Mesenchymal stem cell (in vitro differentiated cells and primary cell): ENCODE results near the gene KPNA1.

Source experiments
- DNase-seq: peaks from one replicate; pipeline ENCODE4 v3.0.0-alpha.2; 2013
- H2AFZ ChIP-seq: one replicate; pipeline ENCODE4 v1.6.1; 2013; ENCODE audit warnings: low read depth, mild to moderate bottlenecking, control low read depth, inconsistent platforms, low read length, moderate library complexity
- H2AK5ac ChIP-seq: 2 replicates; pipeline ENCODE4 v1.6.1; 2013; ENCODE audit warnings: low read length, moderate library complexity, mild to moderate bottlenecking, inconsistent platforms; ENCODE audit not compliant: severe bottlenecking
- H2BK120ac ChIP-seq: one replicate; pipeline ENCODE4 v1.6.1; 2013; ENCODE audit warnings: low read depth, mild to moderate bottlenecking, inconsistent platforms, low read length, moderate library complexity
- H2BK12ac ChIP-seq, 2 experiments: one replicate each; pipeline ENCODE4 v1.6.1; 2013; ENCODE audit warnings: inconsistent platforms in 2 of 2, low read length in 2 of 2, mild to moderate bottlenecking in 2 of 2, moderate library complexity in 2 of 2, control low read depth in 1 of 2
- H2BK15ac ChIP-seq: one replicate; pipeline ENCODE4 v1.6.1; 2013; ENCODE audit warnings: mild to moderate bottlenecking, low read depth, inconsistent platforms; ENCODE audit not compliant: poor library complexity, severe bottlenecking
- H2BK5ac ChIP-seq: 2 replicates; pipeline ENCODE4 v1.6.1; 2013; ENCODE audit warnings: low read depth, mild to moderate bottlenecking, low read length, control low read depth, inconsistent platforms; ENCODE audit not compliant: poor library complexity, severe bottlenecking
- H3K14ac ChIP-seq, 2 experiments: one replicate each; pipeline ENCODE4 v1.6.1; 2013; ENCODE audit warnings: inconsistent platforms in 2 of 2, low read length in 2 of 2, control low read depth in 1 of 2, mild to moderate bottlenecking in 1 of 2, moderate library complexity in 1 of 2
- H3K18ac ChIP-seq, 2 experiments: one replicate each; pipeline ENCODE4 v1.6.1; 2013; ENCODE audit warnings: inconsistent platforms in 2 of 2, low read length in 2 of 2, control low read depth in 1 of 2, low read depth in 1 of 2, mild to moderate bottlenecking in 1 of 2
- H3K23ac ChIP-seq, 2 experiments: one replicate each; pipeline ENCODE4 v1.6.1; 2013; ENCODE audit warnings: inconsistent platforms in 2 of 2, low read length in 2 of 2, mild to moderate bottlenecking in 2 of 2, moderate library complexity in 2 of 2, control low read depth in 1 of 2
- H3K27ac ChIP-seq: 2 replicates; pipeline ENCODE4 v1.5.1; 2013; ENCODE audit warnings: mild to moderate bottlenecking, moderate library complexity, low read length, control low read depth, inconsistent platforms; ENCODE audit not compliant: poor library complexity, severe bottlenecking
- H3K27me3 ChIP-seq, 2 experiments: 2 replicates each; pipeline versions ENCODE4 v1.6.1 to v1.7.0; 2013; ENCODE audit warnings: low read length in 2 of 2, mild to moderate bottlenecking in 2 of 2, moderate library complexity in 2 of 2, control low read depth in 1 of 2, inconsistent platforms in 1 of 2; ENCODE audit not compliant: control insufficient read depth in 1 of 2, insufficient read depth in 1 of 2
- H3K36me3 ChIP-seq, 2 experiments: 2 replicates each; pipeline versions ENCODE4 v1.6.1 to v1.7.0; 2013; ENCODE audit warnings: low read length in 2 of 2, control low read depth in 1 of 2, inconsistent platforms in 1 of 2, low read depth in 1 of 2, mild to moderate bottlenecking in 1 of 2; ENCODE audit not compliant: insufficient read depth in 2 of 2, control insufficient read depth in 1 of 2
- H3K4ac ChIP-seq, 2 experiments: one replicate each; pipeline ENCODE4 v1.6.1; 2013; ENCODE audit warnings: inconsistent platforms in 2 of 2, low read length in 2 of 2, mild to moderate bottlenecking in 2 of 2, moderate library complexity in 2 of 2, control low read depth in 1 of 2, low read depth in 1 of 2
- H3K4me1 ChIP-seq: 2 replicates; pipeline ENCODE4 v1.6.1; 2013; ENCODE audit warnings: low read depth, low read length, control low read depth; ENCODE audit not compliant: control insufficient read depth, insufficient read depth
- H3K4me2 ChIP-seq: 2 replicates; pipeline ENCODE4 v1.6.1; 2013; ENCODE audit warnings: low read length, mild to moderate bottlenecking, inconsistent platforms; ENCODE audit not compliant: poor library complexity, severe bottlenecking
- H3K4me3 ChIP-seq, 2 experiments: 2 replicates each; pipeline versions ENCODE4 v1.5.1 to v1.7.0; 2013; ENCODE audit warnings: low read length in 2 of 2, mild to moderate bottlenecking in 2 of 2, control low read depth in 1 of 2, low read depth in 1 of 2; ENCODE audit not compliant: insufficient read depth in 1 of 2
- H3K79me1 ChIP-seq: replicated peaks from 2 replicates; pipeline ENCODE4 v1.6.1; 2013; ENCODE audit warnings: mild to moderate bottlenecking, control low read depth, low read length, inconsistent platforms; ENCODE audit not compliant: poor library complexity, severe bottlenecking
- H3K9ac ChIP-seq: 2 replicates; pipeline ENCODE4 v1.7.0; 2013; ENCODE audit warnings: mild to moderate bottlenecking, low read length, moderate library complexity
- H3K9me3 ChIP-seq: 2 replicates; pipeline ENCODE4 v1.7.0; 2013; ENCODE audit warnings: mild to moderate bottlenecking, low read length; ENCODE audit not compliant: control insufficient read depth
- H4K8ac ChIP-seq: one replicate; pipeline ENCODE4 v1.6.1; 2013; ENCODE audit warnings: inconsistent platforms, mild to moderate bottlenecking, low read length, moderate library complexity
- H4K91ac ChIP-seq: one replicate; pipeline ENCODE4 v1.6.1; 2013; ENCODE audit warnings: mild to moderate bottlenecking, low read length, inconsistent platforms
- WGBS: methylation state at CpG from one replicate; pipeline ENCODE4 v1.1.7; 2013; ENCODE audit warnings: mixed read lengths; 5-methylcytosine and 5-hydroxymethylcytosine counted together

Gene KPNA1

DNA sequence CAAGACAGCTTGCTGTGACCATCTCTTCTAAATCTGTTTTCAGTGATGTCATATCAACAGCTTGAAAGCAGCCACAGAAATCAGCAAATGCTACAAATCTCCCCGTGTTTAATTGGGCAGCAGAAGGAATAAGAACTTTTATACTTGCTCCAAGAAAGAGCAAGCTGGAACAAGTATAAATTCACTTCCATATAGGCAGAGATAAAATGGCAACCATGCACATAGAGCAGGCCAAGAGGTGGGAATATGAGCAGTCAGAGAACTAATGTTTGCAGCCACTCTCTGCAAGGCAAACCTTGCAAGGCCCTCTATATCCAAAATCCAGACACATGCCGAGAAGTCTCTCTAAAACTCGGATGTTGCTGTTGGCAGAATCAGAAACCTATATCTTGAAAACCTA is 33.3 kb upstream of the KPNA1 start:
- Histone ChIP-seq H3K14ac (no peak overlapping the region), H4K8ac (no peak overlapping the region), H2AFZ (no peak overlapping the region), H3K9me3 (no peaks in the 10 kb centered on the region), H3K27me3 (no peaks in the 10 kb centered on the region), H3K27ac (no peak overlapping the region), H2AK5ac (no peak overlapping the region), H4K91ac (no peak overlapping the region), H3K79me1 (peaks cover under 1% of the 10 kb centered on the region), H3K23ac (no peak overlapping the region), H3K4me2 (no peak overlapping the region), H2BK12ac (no peak overlapping the region), H3K4me1 (no peaks in the 10 kb centered on the region), H3K18ac (no peak overlapping the region), H2BK120ac (no peak overlapping the region), H3K36me3 (peaks cover 9 to 88% of the 10 kb centered on the region in 2 experiments), H2BK5ac (no peak overlapping the region), H3K9ac (no peak overlapping the region), H3K4ac (no peak overlapping the region), H2BK15ac (no peak overlapping the region), H3K4me3 (no peak overlapping the region)
- 94% methylated on average over 3 of the region's 3 CpGs for WGBS
- DNase-seq = no peak

DNA sequence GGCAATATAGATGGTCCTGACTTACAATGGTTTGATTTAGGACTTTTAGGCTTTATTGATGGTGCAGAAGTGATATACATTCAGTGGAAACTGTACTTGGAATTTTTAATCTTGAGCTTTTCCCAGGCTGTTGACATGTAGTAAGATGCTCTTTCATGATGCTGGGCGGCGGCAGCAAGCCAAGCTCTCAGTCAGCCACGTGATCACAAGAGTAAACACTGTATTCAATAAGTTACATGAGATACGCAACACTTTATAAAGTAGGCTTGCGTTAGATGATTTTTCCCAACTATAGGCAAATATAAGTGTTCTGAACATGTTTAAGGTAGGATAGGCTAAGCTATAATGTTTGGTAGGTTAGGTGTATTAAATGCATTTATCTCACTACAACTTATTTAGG is 31.4 kb upstream of the KPNA1 start:
- no peaks in the 10 kb centered on the region for H3K9me3 ChIP-seq
- H3K27me3 ChIP-seq = no peaks in the 10 kb centered on the region
- no peaks in the 10 kb centered on the region for H3K79me1 ChIP-seq
- no peak overlapping the region for H3K4me2 ChIP-seq
- H3K23ac ChIP-seq = no peak overlapping the region
- no peak overlapping the region for H3K27ac ChIP-seq
- H3K4ac ChIP-seq = no peak overlapping the region
- no peak overlapping the region for H2BK15ac ChIP-seq
- H2AK5ac ChIP-seq = no peak overlapping the region
- no peak for DNase-seq
- H2BK120ac ChIP-seq = no peak overlapping the region
- no peak overlapping the region for H3K9ac ChIP-seq
- H2AFZ ChIP-seq = no peak overlapping the region
- no peak overlapping the region for H4K8ac ChIP-seq
- H3K36me3 ChIP-seq = peaks cover 3 to 77% of the 10 kb centered on the region in 2 experiments
- 100% methylated on average over 3 of the region's 5 CpGs for WGBS
- no peak overlapping the region for H3K18ac ChIP-seq
- H2BK12ac ChIP-seq = no peak overlapping the region
- H2BK5ac ChIP-seq = no peak overlapping the region
- H3K4me3 ChIP-seq = no peak overlapping the region
- H3K14ac ChIP-seq = no peak overlapping the region
- no peak overlapping the region for H4K91ac ChIP-seq
- H3K4me1 ChIP-seq = no peaks in the 10 kb centered on the region

DNA sequence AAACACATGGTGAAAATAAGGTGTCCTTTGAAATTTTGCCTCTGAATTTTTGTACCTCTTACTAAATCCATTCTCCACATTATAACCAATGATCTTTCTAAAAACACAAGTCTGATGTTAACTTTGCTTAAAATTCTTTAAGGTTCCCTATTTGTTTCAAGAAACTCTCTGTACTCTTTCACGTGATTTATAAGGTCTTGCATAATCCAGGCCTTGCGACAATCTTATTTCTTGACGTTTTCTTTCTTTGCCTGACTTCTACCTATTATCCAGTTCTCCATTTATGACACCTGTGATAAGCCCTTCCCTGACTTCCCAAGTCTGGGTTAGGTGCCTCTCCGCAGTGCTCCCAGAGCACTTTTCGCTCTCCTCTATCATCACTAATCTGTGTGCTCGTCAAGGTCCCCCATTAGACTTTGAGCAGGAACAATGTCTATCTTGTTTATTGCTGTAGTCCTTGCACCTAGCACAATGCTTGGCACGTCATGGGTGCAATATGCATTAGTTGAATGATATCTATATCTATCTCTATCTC is 24.3 kb upstream of the KPNA1 start:
- 95% methylated on average over 7 of the region's 7 CpGs for WGBS

DNA sequence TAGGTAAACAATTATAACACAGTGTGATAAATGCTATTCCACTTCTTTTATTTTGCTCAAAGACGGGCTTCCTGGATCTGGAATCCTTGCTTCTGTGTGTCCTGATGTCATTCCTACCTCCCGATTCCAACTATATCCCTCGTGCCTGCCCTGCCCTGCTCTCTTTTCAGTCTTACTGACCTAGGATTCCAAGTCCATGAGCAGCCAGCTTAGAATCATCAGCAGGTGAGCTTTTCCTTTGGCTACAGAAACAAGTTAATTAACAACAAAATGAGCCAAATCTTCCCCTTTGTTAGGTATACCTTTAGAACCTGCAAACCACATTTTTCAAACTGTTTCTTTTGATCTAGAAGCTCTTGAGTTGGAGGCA is 21.9 kb upstream of the KPNA1 start:
- Histone ChIP-seq H4K8ac (no peak overlapping the region), H3K4me3 (no peak overlapping the region), H3K36me3 (peaks cover 5 to 96% of the 10 kb centered on the region in 2 experiments), H3K4me2 (no peak overlapping the region), H2AFZ (no peak overlapping the region), H3K27me3 (no peaks in the 10 kb centered on the region), H2AK5ac (no peak overlapping the region), H3K14ac (no peak overlapping the region), H3K4ac (no peak overlapping the region), H2BK120ac (no peak overlapping the region), H3K27ac (no peak overlapping the region), H3K18ac (no peak overlapping the region), H2BK5ac (no peak overlapping the region), H3K23ac (no peak overlapping the region), H2BK15ac (no peak overlapping the region), H4K91ac (no peak overlapping the region), H3K4me1 (no peaks in the 10 kb centered on the region), H2BK12ac (no peak overlapping the region), H3K9me3 (no peaks in the 10 kb centered on the region), H3K79me1 (no peaks in the 10 kb centered on the region), H3K9ac (no peak overlapping the region)
- 62% methylated on average over 3 of the region's 3 CpGs for WGBS
- DNase-seq = no peak

More for the DNA sequence above, 24.3 kb upstream of the KPNA1 start:
- Histone ChIP-seq H4K8ac (no peak overlapping the region), H2AK5ac (no peak overlapping the region), H3K23ac (no peak overlapping the region), H3K14ac (no peak overlapping the region), H3K9me3 (no peaks in the 10 kb centered on the region), H4K91ac (no peak overlapping the region), H3K79me1 (no peaks in the 10 kb centered on the region), H3K9ac (no peak overlapping the region), H3K27ac (no peak overlapping the region), H3K4me3 (no peak overlapping the region), H2BK120ac (no peak overlapping the region), H2BK12ac (no peak overlapping the region), H2BK15ac (no peak overlapping the region), H3K4me2 (no peak overlapping the region), H2BK5ac (no peak overlapping the region), H3K36me3 (peaks cover 0 to 83% of the 10 kb centered on the region in 2 experiments), H3K4me1 (no peaks in the 10 kb centered on the region), H3K4ac (no peak overlapping the region), H3K18ac (no peak overlapping the region), H3K27me3 (no peaks in the 10 kb centered on the region), H2AFZ (no peak overlapping the region)
- no peak for DNase-seq
